BJ (cell line): ENCODE measurements around the gene TLR6. TPM values are rescaled to one million over a fixed set of nuclear protein-coding genes. Genes with fewer than 3 reads are reported as not detected.

Experiments
- CTCF ChIA-PET: fragments of 350-600 bp; formaldehyde crosslinking; extraction: SDS; loops from one replicate; lab custom pipeline; 2021; ENCODE audit warnings: antibody characterized with exemption, inconsistent platforms; lab: Yijun Ruan, JAX
- POLR2A ChIA-PET: fragments of 300-600 bp; sonication (Branson Sonifier 250); formaldehyde crosslinking; extraction: SDS; loops from one replicate; lab custom pipeline; 2021; ENCODE audit warnings: antibody characterized with exemption; lab: Charles Lee
- DNase-seq: peaks from one replicate; pipeline ENCODE4 v3.0.0-alpha.2; 2011; ENCODE audit warnings: low read depth
- H3K27me3 ChIP-seq: 2 replicates; pipeline ENCODE4 v1.6.0; 2011; ENCODE audit warnings: low read length; ENCODE audit not compliant: control insufficient read depth, insufficient read depth
- H3K36me3 ChIP-seq: 2 replicates; pipeline ENCODE4 v1.5.1; 2011; ENCODE audit warnings: low read length; ENCODE audit not compliant: control insufficient read depth, insufficient read depth
- H3K4me3 ChIP-seq: 2 replicates; pipeline ENCODE4 v1.5.1; 2011; ENCODE audit warnings: low read depth, mild to moderate bottlenecking, control low read depth, low read length
- CTCF ChIP-seq: IDR thresholded peaks from 2 replicates; pipeline ENCODE4 v1.5.1; 2011; ENCODE audit warnings: low read depth, mild to moderate bottlenecking, control low read depth, inconsistent platforms, low read length, moderate library complexity; ENCODE audit not compliant: insufficient read depth
- polyA minus RNA-seq: library from RNA; depleted of rRNA, polyadenylated mRNA; stranded (reverse); fragments of >200 nt; gene quantifications from 2 replicates; pipeline ENCODE4 v1.2.3, GENCODE V29; 2011; rRNA and poly(A)+ RNA removed
- polyA plus RNA-seq: library from polyadenylated mRNA; depleted of rRNA; stranded (reverse); fragments of >200 nt; gene quantifications from 2 replicates; pipeline ENCODE4 v1.2.3, GENCODE V29; 2011; rRNA removed

The TLR6 gene
- 0.27 and 0.70 TPM in 2 replicates for polyA plus RNA-seq
- 0.77 and 1.00 TPM in 2 replicates for polyA minus RNA-seq

GRCh38 chr4:38856524-38857337 lies at the start of gene TLR6:
TLR6 (minus strand) TSS chr4:38856817; CDS start chr4:38829473, 27,344 bp downstream.
- CTCF ChIA-PET = interaction anchor here (0.6 to 1.8 kb wide), 8 partner anchors 13 to 471 kb away, joined by 3 to 6 read pairs (median 4); no protein-coding TSS in a partner anchor
- peak; percentile 70 for TF ChIP-seq CTCF
- no peaks in the 10 kb centered on the region for H3K36me3 ChIP-seq
- H3K27me3 ChIP-seq = no peaks in the 10 kb centered on the region
- DNase-seq = no peak
- POLR2A ChIA-PET = no interaction called here
- peak within 1 kb of the TSS; percentile 12; the same call in 1 of the 2 replicates for H3K4me3 ChIP-seq

- H3K36me3 ChIP-seq = peaks cover 32% of the 10 kb centered on the region
- no peaks in the 10 kb centered on the region for H3K27me3 ChIP-seq
- ChIA-PET POLR2A (no interaction called here), CTCF (interaction anchor here (1.0 kb wide), 1 partner anchor 12 kb away, joined by 3 read pairs; no protein-coding TSS in a partner anchor)
- DNase-seq = no peak
- no peak for TF ChIP-seq CTCF
- no peak overlapping the region for H3K4me3 ChIP-seq
These were observed 49.2 kb upstream of the TLR6 start for GRCh38 chr4:38905652-38906385.

- Histone ChIP-seq H3K36me3 (peaks cover 25% of the 10 kb centered on the region), H3K27me3 (no peaks in the 10 kb centered on the region), H3K4me3 (no peak overlapping the region)
- POLR2A ChIA-PET = no interaction called here
- no peak for DNase-seq
- CTCF ChIA-PET = interaction anchor here (1.5 kb wide), 1 partner anchor 11 kb away, joined by 5 read pairs; no protein-coding TSS in a partner anchor
- TF ChIP-seq CTCF = no peak
These were observed 48.1 kb upstream of the TLR6 start for GRCh38 chr4:38904682-38905081.

GRCh38 chr4:38904090-38904666 lies 47.6 kb upstream of the TLR6 start:
- TF ChIP-seq CTCF = no peak
- DNase-seq = no peak
- Histone ChIP-seq H3K36me3 (peaks cover 24% of the 10 kb centered on the region), H3K27me3 (no peaks in the 10 kb centered on the region), H3K4me3 (no peak overlapping the region)
- ChIA-PET POLR2A (no interaction called here), CTCF (interaction anchor here (1.5 kb wide), 1 partner anchor 12 kb away, joined by 5 read pairs; no protein-coding TSS in a partner anchor)
